Measurements from ENCODE around the gene POTEE.
"Not testable (repeated sequence)": the region's sequence is repeated elsewhere in the genome, so short reads cannot be mapped to it uniquely, and the experiment has no call there.

Gene POTEE

DNA sequence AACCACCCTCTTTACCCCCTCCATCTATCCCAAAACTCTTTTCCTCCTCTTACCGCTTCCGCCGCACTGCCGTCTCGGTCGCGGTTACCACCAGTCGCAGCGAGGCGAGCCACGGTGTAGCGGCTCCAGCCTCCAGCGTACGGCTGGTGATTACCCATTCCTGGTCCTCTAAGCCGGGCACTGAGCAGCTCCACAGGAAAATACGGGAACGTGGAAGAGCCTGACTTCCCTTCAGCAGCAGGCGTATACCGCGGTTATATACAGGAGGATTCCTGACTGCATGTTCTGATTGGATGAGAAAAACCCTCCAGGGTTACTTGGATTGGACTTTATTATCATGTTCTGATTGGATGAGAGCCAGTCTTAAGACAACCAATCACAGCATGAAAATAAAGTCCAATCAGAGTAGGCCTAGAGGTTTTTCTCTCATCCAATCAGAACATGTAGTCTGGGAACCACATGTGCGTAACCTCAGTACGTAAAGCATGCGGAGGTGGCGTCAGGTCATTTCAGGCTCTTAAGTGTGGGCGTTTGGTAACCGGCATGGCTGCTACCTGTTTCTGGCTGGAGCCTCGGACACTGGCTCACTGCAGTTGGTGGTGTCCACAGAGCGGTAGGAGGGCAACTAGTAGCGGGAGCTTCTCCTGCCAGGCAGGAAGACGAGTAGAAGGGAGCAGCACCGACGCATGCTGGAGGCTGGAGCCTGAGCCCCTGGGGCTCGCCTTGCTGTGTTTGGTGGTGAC, at the start of gene POTEE:
Gene POTEE (plus strand): TSS at position 507 of the 743 bp plus-strand sequence. CDS start 8,867 bp downstream, outside the sequence.
- DNase-seq, result not testable (repeated sequence)

GRCh38 chr2:131165562-131165961, 43.8 kb upstream of the POTEE start:
- not testable (repeated sequence) for DNase-seq

GRCh38 chr2:131168538-131168937, 40.8 kb upstream of the POTEE start:
- DNase-seq, result no peak

GRCh38 chr2:131178050-131178449, 31.3 kb upstream of the POTEE start:
- not testable (repeated sequence) for DNase-seq

- DNase-seq, result not testable (repeated sequence)
Observed at GRCh38 chr2:131178721-131179418, 30.5 kb upstream of the POTEE start.

DNA sequence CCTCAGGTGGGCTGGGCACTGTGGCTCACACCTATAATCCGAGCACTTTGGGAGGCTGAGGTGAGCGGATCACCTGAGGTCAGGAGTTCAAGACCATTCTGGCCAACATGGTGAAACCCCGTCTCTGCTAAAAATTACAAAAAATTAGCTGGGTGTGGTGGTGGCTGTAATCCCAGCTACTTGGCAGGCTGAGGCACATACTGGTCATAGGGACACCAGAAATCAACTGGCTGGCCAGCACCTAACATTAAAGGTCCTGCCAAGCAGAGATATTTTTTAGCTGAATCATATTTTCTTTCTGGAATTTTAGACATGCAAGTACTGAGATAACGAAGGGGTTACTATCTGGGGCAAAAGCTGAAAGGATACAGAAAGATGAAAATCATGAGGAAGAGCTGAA, 27.9 kb upstream of the POTEE start:
- DNase-seq, result not testable (repeated sequence)

DNA sequence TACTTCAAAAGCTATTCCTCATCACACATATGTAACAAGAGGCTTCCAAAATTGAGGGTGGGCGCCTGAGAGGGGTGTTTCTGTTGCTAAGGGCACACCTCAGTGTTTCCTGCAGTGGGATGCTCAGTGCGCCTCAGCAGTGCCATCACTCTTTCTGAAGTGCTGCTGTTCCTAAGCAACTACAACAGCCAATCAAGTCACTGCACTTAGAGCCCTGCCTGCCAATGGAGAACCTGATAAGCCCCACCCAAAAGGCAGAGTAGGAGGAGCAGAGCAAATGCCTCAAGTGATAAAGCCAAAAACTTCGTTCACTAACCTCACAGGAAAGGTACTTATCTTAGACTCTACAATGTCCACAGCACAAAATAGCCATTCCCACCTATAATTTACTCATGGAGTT, 15.9 kb upstream of the POTEE start:
- DNase-seq, result not testable (repeated sequence)

DNA sequence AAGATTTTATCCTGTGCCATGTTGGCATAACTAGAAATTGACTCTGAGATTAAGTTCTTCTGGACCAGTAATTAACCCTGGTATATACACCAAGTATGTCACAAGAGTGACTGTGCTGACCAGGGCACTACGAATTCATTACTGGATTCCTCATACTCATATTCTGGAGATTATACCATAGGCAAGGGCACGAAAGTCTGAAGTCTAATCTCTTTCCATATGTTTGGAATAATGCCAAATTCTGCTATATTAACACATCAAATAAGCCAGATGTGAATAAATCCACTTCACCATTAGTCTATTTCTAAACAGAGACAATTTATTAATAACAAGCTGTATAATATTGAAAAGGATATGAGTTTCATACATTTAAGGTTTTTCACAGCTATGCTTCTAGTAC, 13.2 kb upstream of the POTEE start:
- not testable (repeated sequence) for DNase-seq

- DNase-seq, result no peak
Observed at GRCh38 chr2:131201098-131201497, 8.2 kb upstream of the POTEE start.

GRCh38 chr2:131207839-131208238, 1.5 kb upstream of the POTEE start:
- not testable (repeated sequence) for DNase-seq

DNA sequence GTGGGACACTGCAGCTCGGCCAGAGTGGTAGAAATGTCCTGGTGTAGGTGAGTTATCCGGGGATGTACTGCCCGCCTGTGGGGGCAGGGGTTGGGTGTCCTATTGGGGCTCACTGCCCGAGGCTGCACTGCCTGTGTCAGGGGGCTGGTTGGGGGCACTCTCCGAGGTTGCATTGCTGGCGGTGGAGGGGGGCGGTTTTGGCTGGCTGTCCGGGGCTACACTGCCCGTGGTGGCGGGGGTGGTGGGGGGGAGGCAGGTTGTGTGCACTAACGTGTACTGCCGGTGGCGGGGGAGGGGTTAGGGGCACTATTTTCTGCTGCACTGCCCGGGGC, 403 bp downstream of the POTEE start:
- DNase-seq, result not testable (repeated sequence)

DNA sequence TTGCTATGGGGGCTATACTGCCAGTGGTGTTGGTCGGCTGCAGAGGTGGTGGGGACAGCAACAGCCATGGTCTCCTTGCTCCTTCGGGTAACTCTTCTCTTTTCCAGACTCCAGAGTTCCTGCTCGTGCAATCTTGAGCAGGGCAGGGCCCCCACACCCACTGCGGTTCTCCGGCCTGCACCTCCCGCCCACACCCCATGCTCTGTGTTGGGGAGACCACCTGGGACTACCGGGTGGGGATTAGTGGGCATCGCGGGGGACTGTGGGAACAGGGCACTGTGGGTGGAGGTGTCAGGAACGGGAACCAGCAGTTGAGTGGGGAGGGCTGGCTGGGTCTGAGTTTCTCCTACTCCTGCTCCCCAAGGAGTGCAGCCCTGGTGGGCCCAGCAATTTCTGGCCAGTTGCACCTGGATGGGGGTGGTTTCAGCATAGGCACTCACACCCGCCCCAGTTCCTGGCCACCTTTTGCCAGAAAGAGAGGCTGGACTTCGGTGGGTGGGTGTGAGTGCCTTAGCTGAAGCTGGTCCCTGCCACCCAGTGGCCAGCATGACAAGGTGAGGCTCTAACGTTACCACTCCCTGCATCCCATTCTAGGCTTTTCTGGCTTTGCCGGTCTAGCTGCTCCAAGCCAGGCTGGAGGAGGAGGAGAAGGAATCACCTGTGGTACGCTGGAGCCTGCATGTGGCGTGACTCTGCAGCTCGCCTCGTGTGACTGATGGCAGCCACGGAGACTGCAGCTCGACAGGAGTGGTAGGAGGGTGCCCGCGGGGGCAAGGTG, 1.3 kb downstream of the POTEE start:
- DNase-seq, result not testable (repeated sequence)

DNA sequence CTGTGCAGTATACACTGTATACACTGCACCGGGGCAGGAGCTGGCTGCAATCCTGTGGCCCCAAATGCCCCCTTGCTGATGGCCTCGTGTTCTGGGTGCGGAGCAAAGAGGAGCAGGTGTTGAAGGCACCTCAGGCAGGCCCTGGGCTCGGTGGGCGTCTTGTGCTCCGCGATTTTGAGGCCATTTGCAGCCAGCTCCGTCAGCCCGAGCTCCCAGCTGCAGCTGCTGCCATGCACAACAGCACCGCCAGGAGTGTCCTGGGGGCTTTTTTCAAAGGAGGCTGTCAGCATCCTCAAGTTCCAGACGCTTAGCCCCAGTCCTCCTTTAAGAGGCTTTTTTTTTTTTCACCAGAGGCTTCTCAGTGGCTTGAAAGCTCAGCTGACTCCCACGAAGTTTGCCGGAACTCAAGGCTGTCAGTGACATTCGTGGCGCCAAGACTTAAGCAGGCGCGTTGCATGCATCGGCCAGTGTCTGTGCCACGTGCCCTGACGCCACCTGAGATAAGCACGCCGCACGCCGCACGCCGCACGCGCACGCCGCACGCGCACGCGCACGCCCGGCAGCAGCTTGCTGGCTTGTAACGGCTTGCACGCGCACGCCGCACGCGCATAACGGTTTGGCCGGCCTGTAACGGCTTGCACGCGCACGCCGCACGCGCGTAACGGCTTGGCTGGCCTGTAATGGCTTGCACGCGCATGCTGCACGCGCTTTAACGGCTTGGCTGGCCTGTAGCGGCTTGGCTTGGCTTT, 8.1 kb downstream of the POTEE start:
- DNase-seq, result not testable (repeated sequence)

DNA sequence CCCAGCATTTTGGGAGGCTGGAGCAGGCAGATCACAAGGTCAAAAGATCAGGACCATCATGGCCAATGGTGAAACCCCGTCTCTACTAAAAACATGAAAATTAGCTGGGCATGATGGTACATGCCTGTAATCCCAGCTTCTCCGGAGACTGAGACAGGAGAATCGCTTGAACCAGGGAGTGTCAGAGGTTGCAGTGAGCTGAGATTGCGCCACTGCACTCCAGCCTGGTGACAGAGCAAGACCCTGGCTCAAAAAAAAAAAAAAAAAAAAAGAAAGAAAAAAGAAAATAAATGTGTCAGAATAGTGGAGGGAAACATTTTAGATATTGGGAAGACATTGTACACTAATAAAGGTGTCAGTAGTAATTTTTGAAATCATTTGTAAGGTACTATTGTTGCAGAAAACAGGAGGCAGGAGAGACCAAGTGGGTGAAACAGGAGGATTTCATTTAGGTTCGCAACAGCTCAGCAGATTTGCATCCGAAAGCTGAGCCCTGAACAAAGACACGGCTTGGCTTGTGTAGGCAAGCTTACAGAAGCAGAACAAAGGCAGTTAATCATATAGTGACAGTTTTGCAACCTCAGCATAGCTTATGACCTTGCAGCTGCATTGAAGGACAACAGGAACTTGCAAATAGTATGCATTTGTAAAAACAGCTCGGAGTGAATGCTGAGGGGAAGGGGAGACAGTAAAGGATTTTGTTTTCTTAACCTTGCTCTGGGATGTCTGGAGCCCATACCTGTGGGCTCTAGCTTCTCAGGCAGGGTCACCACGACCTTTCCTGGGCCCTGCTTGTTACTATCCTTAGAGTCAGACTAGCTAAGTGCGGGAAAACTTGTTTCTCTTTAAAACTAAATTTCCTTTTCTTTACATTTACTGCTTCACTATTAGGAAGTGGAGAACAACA, 26.5 kb downstream of the POTEE start:
- not testable (repeated sequence) for DNase-seq

Data from NCI-H2029 (cell line).